ENCODE data around the gene DIPK1A.
"Not testable (repeated sequence)": the region's sequence is repeated elsewhere in the genome, so short reads cannot be mapped to it uniquely, and the experiment has no call there.

DIPK1A gene

GRCh38 chr1:92921031-92922023 is 39.9 kb downstream of the DIPK1A start:
- no peak for DNase-seq (ENCODE audit: low read depth in 2 of 2)

- DNase-seq (ENCODE audit: low read depth in 2 of 2), result no peak
Observed at GRCh38 chr1:92916899-92917298, 44.4 kb downstream of the DIPK1A start.

GRCh38 chr1:92915547-92915946 is 45.7 kb downstream of the DIPK1A start:
- DNase-seq (ENCODE audit: low read depth in 2 of 2), result no peak

- DNase-seq (ENCODE audit: low read depth in 2 of 2), result no peak
Observed at GRCh38 chr1:92913093-92913819, 48.0 kb downstream of the DIPK1A start.

- DNase-seq (ENCODE audit: low read depth in 2 of 2), result no peak
Observed at GRCh38 chr1:92910081-92910480, 51.2 kb downstream of the DIPK1A start.

GRCh38 chr1:92909321-92909720 is 51.9 kb downstream of the DIPK1A start:
- no peak for DNase-seq (ENCODE audit: low read depth in 2 of 2)

GRCh38 chr1:92907949-92908684 is 53.1 kb downstream of the DIPK1A start:
- DNase-seq (ENCODE audit: low read depth in 2 of 2), result no peak

- DNase-seq (ENCODE audit: low read depth in 2 of 2), result no peak
Observed at GRCh38 chr1:92903765-92904164, 57.5 kb downstream of the DIPK1A start.

- no peak for DNase-seq (ENCODE audit: low read depth in 2 of 2)
Observed at GRCh38 chr1:92902406-92902744, 58.9 kb downstream of the DIPK1A start.

- DNase-seq (ENCODE audit: low read depth in 2 of 2), result no peak
Observed at GRCh38 chr1:92901699-92902405, 59.4 kb downstream of the DIPK1A start.

GRCh38 chr1:92901126-92901525 is 60.1 kb downstream of the DIPK1A start:
- no peak for DNase-seq (ENCODE audit: low read depth in 2 of 2)

GRCh38 chr1:92900539-92900938 is 60.7 kb downstream of the DIPK1A start:
- DNase-seq (ENCODE audit: low read depth in 2 of 2), result no peak

GRCh38 chr1:92899780-92900179 is 61.5 kb downstream of the DIPK1A start:
- DNase-seq (ENCODE audit: low read depth in 2 of 2), result no peak

GRCh38 chr1:92898053-92898452 is 63.2 kb downstream of the DIPK1A start:
- DNase-seq (ENCODE audit: low read depth in 2 of 2), result not testable (repeated sequence)

GRCh38 chr1:92887465-92887864 is 73.8 kb downstream of the DIPK1A start:
- no peak for DNase-seq (ENCODE audit: low read depth in 2 of 2)

GRCh38 chr1:92886886-92887419 is 74.3 kb downstream of the DIPK1A start:
- no peak for DNase-seq (ENCODE audit: low read depth in 2 of 2)

- DNase-seq (ENCODE audit: low read depth in 2 of 2), result no peak
Observed at GRCh38 chr1:92884195-92884594, 77.1 kb downstream of the DIPK1A start.

GRCh38 chr1:92883297-92883696 is 78.0 kb downstream of the DIPK1A start:
- no peak for DNase-seq (ENCODE audit: low read depth in 2 of 2)

- DNase-seq (ENCODE audit: low read depth in 2 of 2), result peak in 1 of 2 donors; percentile 27
Observed at GRCh38 chr1:92882819-92883218, 78.4 kb downstream of the DIPK1A start.

- DNase-seq (ENCODE audit: low read depth in 2 of 2), result no peak
Observed at GRCh38 chr1:92881391-92881790, 79.9 kb downstream of the DIPK1A start.

GRCh38 chr1:92879316-92879968 is 81.8 kb downstream of the DIPK1A start:
- DNase-seq (ENCODE audit: low read depth in 2 of 2), result no peak
